ENCODE results near the gene HTRA1. TPM values are rescaled to one million over a fixed set of nuclear protein-coding genes. Genes with fewer than 3 reads are reported as not detected.

The HTRA1 gene
- total and polyA plus RNA-seq, 2 donors: 83.9 to 145 TPM

GRCh38 chr10:122473116-122473515 is 11.8 kb downstream of the HTRA1 start:
- H3K4me1 ChIP-seq (ENCODE audit: insufficient read depth): peaks cover 3% of the 10 kb centered on the region
- DNase-seq (ENCODE audit: extremely low spot score): no peak
- H3K4me3 ChIP-seq (ENCODE audit: low read depth, low read length): no peak overlapping the region
- no peak overlapping the region for H3K27ac ChIP-seq (ENCODE audit: low read depth)
- no peaks in the 10 kb centered on the region for H3K36me3 ChIP-seq (ENCODE audit: insufficient read depth)
- 88% methylated on average over 8 of the region's 8 CpGs for WGBS

DNA sequence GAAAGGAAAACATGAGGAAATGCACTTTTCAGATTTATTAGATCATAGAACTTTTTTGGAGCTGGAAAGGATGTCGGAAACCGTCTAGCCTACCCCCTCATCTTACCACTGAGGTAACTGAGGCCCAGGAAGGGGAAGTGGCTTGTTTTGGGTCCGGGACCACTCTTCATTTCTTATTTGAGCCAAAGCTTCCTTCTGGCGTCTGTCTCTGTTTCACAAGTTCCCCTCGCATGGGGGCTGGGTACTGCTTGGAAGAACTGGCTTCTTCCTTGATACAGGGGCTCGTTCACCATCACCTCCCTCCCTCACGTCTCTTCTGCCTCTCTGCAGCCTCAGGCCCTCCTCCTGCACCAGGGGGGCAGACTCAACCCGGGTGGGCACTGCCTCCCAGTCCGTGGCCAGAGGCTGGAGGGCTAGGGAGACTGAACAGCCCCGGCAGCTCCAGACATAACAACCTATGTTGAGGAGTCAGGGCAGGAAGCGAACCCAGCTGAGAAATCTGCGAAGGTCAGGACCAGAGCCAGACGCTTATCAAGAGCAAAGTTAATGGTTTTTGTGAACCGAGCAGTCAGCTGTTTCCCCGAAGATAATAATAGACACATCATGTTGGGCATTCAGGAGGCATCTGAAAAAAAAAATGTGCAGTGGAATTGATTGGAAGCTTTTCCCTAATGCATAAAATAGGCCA is 12.9 kb downstream of the HTRA1 start:
- no peak overlapping the region for H3K27ac ChIP-seq (ENCODE audit: low read depth)
- H3K36me3 ChIP-seq (ENCODE audit: insufficient read depth): no peaks in the 10 kb centered on the region
- WGBS: 46% methylated on average over 15 of the region's 15 CpGs
- no peak for DNase-seq (ENCODE audit: extremely low spot score)
- H3K4me3 ChIP-seq (ENCODE audit: low read depth, low read length): no peak overlapping the region
- H3K4me1 ChIP-seq (ENCODE audit: insufficient read depth): peaks cover 3% of the 10 kb centered on the region

DNA sequence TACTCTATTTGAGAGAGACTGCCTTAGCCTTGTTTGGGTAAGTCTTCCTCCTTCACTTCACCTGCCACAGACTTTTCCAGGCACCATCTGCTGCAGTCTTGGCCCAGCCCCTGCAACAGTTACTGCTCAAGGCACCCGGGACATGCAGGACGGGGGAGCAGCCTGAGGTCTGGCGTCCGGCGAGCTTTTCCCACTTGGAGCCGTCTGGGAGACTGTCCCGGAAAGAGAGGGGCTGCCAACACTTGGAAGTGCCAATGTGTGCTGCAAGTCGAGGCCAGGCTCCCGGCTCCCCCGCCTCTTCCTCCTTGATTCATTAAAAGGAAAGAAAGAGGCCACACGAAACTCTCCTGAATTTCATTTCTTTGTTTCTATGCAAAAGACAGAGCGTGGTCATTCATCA is 13.7 kb downstream of the HTRA1 start:
- WGBS: 23% methylated on average over 12 of the region's 12 CpGs
- Histone ChIP-seq H3K27ac (ENCODE audit: low read depth) (no peak overlapping the region), H3K36me3 (ENCODE audit: insufficient read depth) (no peaks in the 10 kb centered on the region), H3K4me1 (ENCODE audit: insufficient read depth) (peaks cover 1% of the 10 kb centered on the region), H3K4me3 (ENCODE audit: low read depth, low read length) (no peak overlapping the region)
- no peak for DNase-seq (ENCODE audit: extremely low spot score)

GRCh38 chr10:122475591-122476332 is 14.4 kb downstream of the HTRA1 start:
- no peak for DNase-seq (ENCODE audit: extremely low spot score)
- H3K4me1 ChIP-seq (ENCODE audit: insufficient read depth): peaks cover 1% of the 10 kb centered on the region
- 65% methylated on average over 16 of the region's 16 CpGs for WGBS
- H3K4me3 ChIP-seq (ENCODE audit: low read depth, low read length): no peak overlapping the region
- H3K36me3 ChIP-seq (ENCODE audit: insufficient read depth): no peaks in the 10 kb centered on the region
- H3K27ac ChIP-seq (ENCODE audit: low read depth): no peak overlapping the region

GRCh38 chr10:122476333-122476695 is 15.0 kb downstream of the HTRA1 start:
- Histone ChIP-seq H3K27ac (ENCODE audit: low read depth) (no peak overlapping the region), H3K4me3 (ENCODE audit: low read depth, low read length) (no peak overlapping the region), H3K36me3 (ENCODE audit: insufficient read depth) (no peaks in the 10 kb centered on the region), H3K4me1 (ENCODE audit: insufficient read depth) (peaks cover 1% of the 10 kb centered on the region)
- 77% methylated on average over 6 of the region's 6 CpGs for WGBS
- no peak for DNase-seq (ENCODE audit: extremely low spot score)

GRCh38 chr10:122477436-122477835 is 16.1 kb downstream of the HTRA1 start:
- 57% methylated on average over 5 of the region's 5 CpGs for WGBS
- no peaks in the 10 kb centered on the region for H3K36me3 ChIP-seq (ENCODE audit: insufficient read depth)

GRCh38 chr10:122478971-122479370 is 17.6 kb downstream of the HTRA1 start:
- DNase-seq (ENCODE audit: extremely low spot score): no peak
- Histone ChIP-seq H3K36me3 (ENCODE audit: insufficient read depth) (no peaks in the 10 kb centered on the region), H3K4me1 (ENCODE audit: insufficient read depth) (peaks cover 1% of the 10 kb centered on the region), H3K27ac (ENCODE audit: low read depth) (no peak overlapping the region), H3K4me3 (ENCODE audit: low read depth, low read length) (no peak overlapping the region)
- WGBS: 68% methylated on average over 7 of the region's 7 CpGs

More at GRCh38 chr10:122477436-122477835, 16.1 kb downstream of the HTRA1 start:
- DNase-seq (ENCODE audit: extremely low spot score): no peak
- H3K4me1 ChIP-seq (ENCODE audit: insufficient read depth): peaks cover 1% of the 10 kb centered on the region
- H3K27ac ChIP-seq (ENCODE audit: low read depth): no peak overlapping the region
- no peak overlapping the region for H3K4me3 ChIP-seq (ENCODE audit: low read depth, low read length)

- WGBS: 95% methylated on average over 10 of the region's 10 CpGs
- no peak overlapping the region for H3K27ac ChIP-seq (ENCODE audit: low read depth)
- H3K36me3 ChIP-seq (ENCODE audit: insufficient read depth): no peaks in the 10 kb centered on the region
- H3K4me3 ChIP-seq (ENCODE audit: low read depth, low read length): no peak overlapping the region
- DNase-seq (ENCODE audit: extremely low spot score): no peak
- H3K4me1 ChIP-seq (ENCODE audit: insufficient read depth): no peaks in the 10 kb centered on the region
These were observed 18.9 kb downstream of the HTRA1 start for GRCh38 chr10:122480146-122480833.

DNA sequence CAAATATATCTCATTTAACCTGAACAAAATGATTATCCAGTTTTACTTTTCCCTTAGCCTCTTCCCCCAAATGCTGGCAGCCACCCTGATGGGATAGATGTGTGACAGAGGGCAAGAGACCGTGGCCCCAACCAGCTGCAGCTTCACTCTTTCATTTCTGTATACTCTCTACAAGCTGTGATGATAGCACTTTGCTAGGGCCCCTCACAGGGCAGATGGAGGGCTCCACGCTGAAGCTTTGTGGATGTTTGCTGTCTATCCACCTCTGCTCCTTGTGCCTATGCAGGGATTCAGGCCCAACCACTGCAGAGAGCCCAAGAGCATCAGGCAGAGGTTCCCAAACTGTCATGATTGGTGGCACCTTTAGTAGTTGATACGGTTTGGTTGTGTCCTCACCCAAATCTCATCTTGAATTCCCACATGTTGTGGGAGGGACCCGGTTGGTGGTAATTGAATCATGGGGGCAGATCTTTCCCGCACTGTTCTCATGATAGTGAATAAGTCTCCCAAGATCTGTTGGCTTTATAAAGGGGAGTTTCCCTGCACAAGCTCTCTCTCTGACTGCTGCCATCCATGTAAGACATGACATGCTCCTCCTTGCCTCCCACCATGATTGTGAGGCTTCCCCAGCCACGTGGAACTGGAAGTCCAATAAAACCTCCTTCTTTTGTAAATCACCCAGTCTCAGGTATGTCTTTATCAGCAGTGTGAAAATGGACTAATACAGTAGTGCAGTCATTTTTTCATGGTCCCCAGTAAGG is 20.1 kb downstream of the HTRA1 start:
- DNase-seq (ENCODE audit: extremely low spot score): no peak
- no peaks in the 10 kb centered on the region for H3K36me3 ChIP-seq (ENCODE audit: insufficient read depth)
- H3K27ac ChIP-seq (ENCODE audit: low read depth): no peak overlapping the region
- WGBS: 91% methylated on average over 6 of the region's 6 CpGs
- no peak overlapping the region for H3K4me3 ChIP-seq (ENCODE audit: low read depth, low read length)
- no peaks in the 10 kb centered on the region for H3K4me1 ChIP-seq (ENCODE audit: insufficient read depth)

DNA sequence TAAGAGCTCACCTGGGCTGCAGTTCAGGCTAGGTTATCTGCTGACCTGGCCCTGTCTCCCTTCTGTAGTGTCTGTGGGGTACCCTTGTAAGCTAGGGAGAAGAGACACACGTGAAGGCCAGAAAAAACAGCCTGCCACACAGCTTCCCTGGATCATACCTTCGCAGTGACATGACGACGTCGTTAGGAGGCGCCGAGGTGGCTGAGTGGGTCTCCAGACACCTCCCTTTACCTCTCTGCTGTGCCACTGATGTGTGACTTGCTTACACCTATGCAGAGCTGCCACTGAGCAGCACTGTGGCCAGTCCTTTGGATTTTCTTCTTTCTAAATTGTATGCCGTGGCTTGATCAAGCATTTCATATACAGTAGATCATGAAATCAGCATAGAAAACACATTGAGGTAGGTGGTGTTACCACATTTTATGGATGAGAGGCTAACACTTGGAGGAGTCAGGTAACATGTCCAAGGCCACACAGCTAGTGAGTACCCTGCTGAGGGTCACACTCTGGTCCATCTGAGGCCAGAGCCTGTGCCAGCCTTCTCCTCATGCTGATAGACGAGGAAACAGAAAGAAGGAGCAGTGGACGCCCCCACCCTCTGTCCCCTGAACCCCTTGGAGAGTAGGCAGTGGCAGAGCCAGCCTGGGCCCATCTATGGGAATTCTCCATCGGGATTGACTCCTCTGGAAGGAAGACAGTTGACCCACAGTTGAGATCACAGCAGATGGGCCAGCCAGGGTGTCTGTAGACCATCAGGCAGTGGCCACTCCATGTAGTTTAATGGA is 23.1 kb downstream of the HTRA1 start:
- Histone ChIP-seq H3K4me1 (ENCODE audit: insufficient read depth) (no peaks in the 10 kb centered on the region), H3K4me3 (ENCODE audit: low read depth, low read length) (no peak overlapping the region), H3K36me3 (ENCODE audit: insufficient read depth) (no peaks in the 10 kb centered on the region), H3K27ac (ENCODE audit: low read depth) (no peak overlapping the region)
- 92% methylated on average over 11 of the region's 11 CpGs for WGBS
- DNase-seq (ENCODE audit: extremely low spot score): no peak

DNA sequence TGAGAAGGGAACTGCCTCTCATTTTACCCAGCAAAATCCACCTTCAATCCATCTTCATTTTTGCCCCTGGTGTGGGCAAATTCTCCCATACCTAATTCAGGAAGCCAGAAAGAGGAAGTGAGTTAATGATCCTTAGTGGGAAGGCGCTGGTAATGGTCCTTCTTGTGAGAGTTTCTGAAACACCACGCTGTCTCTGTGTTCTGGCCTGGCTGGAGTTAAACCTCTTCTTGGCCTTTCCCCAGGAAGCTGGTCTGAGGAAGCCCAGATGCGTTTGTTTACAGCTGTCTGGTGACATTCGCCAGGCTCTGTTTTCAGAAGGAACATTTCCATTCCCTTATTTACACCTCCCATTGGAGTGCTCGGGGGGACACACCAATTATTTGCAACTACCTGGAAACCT is 24.3 kb downstream of the HTRA1 start:
- Histone ChIP-seq H3K27ac (ENCODE audit: low read depth) (no peak overlapping the region), H3K4me1 (ENCODE audit: insufficient read depth) (no peaks in the 10 kb centered on the region), H3K36me3 (ENCODE audit: insufficient read depth) (no peaks in the 10 kb centered on the region), H3K4me3 (ENCODE audit: low read depth, low read length) (no peak overlapping the region)
- no peak for DNase-seq (ENCODE audit: extremely low spot score)
- WGBS: 12% methylated on average over 5 of the region's 5 CpGs

GRCh38 chr10:122486406-122487080 is 25.2 kb downstream of the HTRA1 start:
- Histone ChIP-seq H3K4me1 (ENCODE audit: insufficient read depth) (no peaks in the 10 kb centered on the region), H3K4me3 (ENCODE audit: low read depth, low read length) (no peak overlapping the region), H3K27ac (ENCODE audit: low read depth) (no peak overlapping the region), H3K36me3 (ENCODE audit: insufficient read depth) (no peaks in the 10 kb centered on the region)
- WGBS: 79% methylated on average over 9 of the region's 9 CpGs
- no peak for DNase-seq (ENCODE audit: extremely low spot score)
